ENCODE results near the gene SKAP2.

DNA sequence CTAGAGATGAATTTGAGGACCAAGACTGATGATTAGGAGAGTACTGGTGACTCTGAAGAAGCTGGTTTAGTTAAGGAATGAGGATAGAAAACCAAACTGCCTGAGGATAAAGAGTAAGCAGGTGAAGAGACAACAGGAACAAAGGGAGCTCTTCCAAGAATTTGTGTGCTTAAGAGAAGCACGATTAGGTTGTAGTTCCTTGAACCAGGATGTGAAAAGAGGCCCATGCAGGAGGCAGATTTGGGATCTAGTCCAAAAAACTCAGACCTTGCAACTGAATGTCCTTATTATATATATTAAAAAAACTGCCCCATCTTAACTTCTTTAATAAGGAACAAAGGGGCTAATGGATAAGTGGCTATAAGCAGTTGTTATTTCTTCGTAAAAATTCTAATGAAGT is 150.4 kb downstream of the SKAP2 start:
- TF ChIP-seq POLR2A (IDR thresholded peaks at IDR 0.05; ENCODE audit: low read depth, low read length) (no peak), RFX5 (IDR thresholded peaks at IDR 0.05; ENCODE audit: low read depth, low read length) (no peak), FOS (IDR thresholded peaks at IDR 0.05; ENCODE audit: low read depth, low read length) (no peak), USF2 (IDR thresholded peaks at IDR 0.05; ENCODE audit: low read depth, low read length) (no peak), RAD21 (IDR thresholded peaks at IDR 0.05; ENCODE audit: low read length) (no peak), MXI1 (IDR thresholded peaks at IDR 0.05; ENCODE audit: borderline replicate concordance, low read depth, low read length) (no peak), NFE2L2 (IDR thresholded peaks at IDR 0.05; ENCODE audit: low read depth, low read length) (no peak), CEBPB (IDR thresholded peaks at IDR 0.05; ENCODE audit: low read depth, low read length) (no peak), SMC3 (IDR thresholded peaks at IDR 0.05; ENCODE audit: low read depth, low read length) (no peak), BHLHE40 (IDR thresholded peaks at IDR 0.05; ENCODE audit: low read depth, low read length) (no peak), CHD1 (IDR thresholded peaks at IDR 0.05; ENCODE audit: low read depth, low read length) (no peak), RCOR1 (IDR thresholded peaks at IDR 0.05; ENCODE audit: insufficient replicate concordance, low read length) (no peak)
- TF ChIP-seq, protein P1, sequence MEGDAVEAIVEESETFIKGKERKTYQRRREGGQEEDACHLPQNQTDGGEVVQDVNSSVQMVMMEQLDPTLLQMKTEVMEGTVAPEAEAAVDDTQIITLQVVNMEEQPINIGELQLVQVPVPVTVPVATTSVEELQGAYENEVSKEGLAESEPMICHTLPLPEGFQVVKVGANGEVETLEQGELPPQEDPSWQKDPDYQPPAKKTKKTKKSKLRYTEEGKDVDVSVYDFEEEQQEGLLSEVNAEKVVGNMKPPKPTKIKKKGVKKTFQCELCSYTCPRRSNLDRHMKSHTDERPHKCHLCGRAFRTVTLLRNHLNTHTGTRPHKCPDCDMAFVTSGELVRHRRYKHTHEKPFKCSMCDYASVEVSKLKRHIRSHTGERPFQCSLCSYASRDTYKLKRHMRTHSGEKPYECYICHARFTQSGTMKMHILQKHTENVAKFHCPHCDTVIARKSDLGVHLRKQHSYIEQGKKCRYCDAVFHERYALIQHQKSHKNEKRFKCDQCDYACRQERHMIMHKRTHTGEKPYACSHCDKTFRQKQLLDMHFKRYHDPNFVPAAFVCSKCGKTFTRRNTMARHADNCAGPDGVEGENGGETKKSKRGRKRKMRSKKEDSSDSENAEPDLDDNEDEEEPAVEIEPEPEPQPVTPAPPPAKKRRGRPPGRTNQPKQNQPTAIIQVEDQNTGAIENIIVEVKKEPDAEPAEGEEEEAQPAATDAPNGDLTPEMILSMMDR (conservative IDR thresholded peaks at IDR 0.05; ENCODE audit: low read depth, low read length) = no peak
